ENCODE data around the gene SLC16A4.
"Not testable (repeated sequence)": the region's sequence is repeated elsewhere in the genome, so short reads cannot be mapped to it uniquely, and the experiment has no call there.

SLC16A4 gene

GRCh38 chr1:110408488-110408887 is 17.7 kb upstream of the SLC16A4 start:
- FAIRE-seq = no peak

- peak; percentile 70 for FAIRE-seq
Measured at GRCh38 chr1:110407260-110408210, 16.7 kb upstream of the SLC16A4 start, which contains the start of gene LAMTOR5. Gene LAMTOR5 (minus strand): TSS chr1:110407694. CDS start chr1:110407620, 74 bp downstream.

- not testable (repeated sequence) for FAIRE-seq
Measured at GRCh38 chr1:110406407-110406806, 15.6 kb upstream of the SLC16A4 start.

GRCh38 chr1:110404401-110404800 is 13.6 kb upstream of the SLC16A4 start:
- FAIRE-seq = no peak

- no peak for FAIRE-seq
Measured at GRCh38 chr1:110403805-110404204, 13.0 kb upstream of the SLC16A4 start.

GRCh38 chr1:110396259-110396958 is 5.6 kb upstream of the SLC16A4 start:
- not testable (repeated sequence) for FAIRE-seq

- FAIRE-seq = no peak
Measured at GRCh38 chr1:110394493-110394820, 3.6 kb upstream of the SLC16A4 start.

- no peak for FAIRE-seq
Measured at GRCh38 chr1:110393691-110394492, 3.1 kb upstream of the SLC16A4 start.

- no peak for FAIRE-seq
Measured at GRCh38 chr1:110393286-110393685, 2.5 kb upstream of the SLC16A4 start.

- FAIRE-seq = no peak
Measured at GRCh38 chr1:110390096-110390495, 730 bp downstream of the SLC16A4 start.

- FAIRE-seq = no peak
Measured at GRCh38 chr1:110387048-110387754, 3.6 kb downstream of the SLC16A4 start.

GRCh38 chr1:110385369-110385768 is 5.5 kb downstream of the SLC16A4 start:
- FAIRE-seq = no peak

- no peak for FAIRE-seq
Measured at GRCh38 chr1:110384581-110385321, 6.1 kb downstream of the SLC16A4 start.

GRCh38 chr1:110383251-110383990 is 7.4 kb downstream of the SLC16A4 start:
- FAIRE-seq = no peak

- no peak for FAIRE-seq
Measured at GRCh38 chr1:110380672-110381283, 10.0 kb downstream of the SLC16A4 start.

GRCh38 chr1:110375490-110375889 is 15.3 kb downstream of the SLC16A4 start:
- no peak for FAIRE-seq

- FAIRE-seq = no peak
Measured at GRCh38 chr1:110370827-110371226, 20.0 kb downstream of the SLC16A4 start.

GRCh38 chr1:110364221-110364620 is 26.6 kb downstream of the SLC16A4 start:
- no peak for FAIRE-seq

GRCh38 chr1:110361856-110362255 is 29.0 kb downstream of the SLC16A4 start:
- no peak for FAIRE-seq

GRCh38 chr1:110360431-110360830 is 30.4 kb downstream of the SLC16A4 start:
- no peak for FAIRE-seq

All from endometrium (tissue), 2 donors.